ENCODE results near the gene DTX2. TPM values are rescaled to one million over a fixed set of nuclear protein-coding genes. Genes with fewer than 3 reads are reported as not detected.
A peak's percentile ranks its signal among the peaks of the same experiment; 100 is the strongest.
"Not testable (repeated sequence)": the region's sequence is repeated elsewhere in the genome, so short reads cannot be mapped to it uniquely, and the experiment has no call there.

Gene DTX2
- total and polyA plus RNA-seq, 2 experiments from 2014 or later, result 7.6 to 22.2 TPM

- no peaks in the 10 kb centered on the region for H3K9me3 ChIP-seq (ENCODE audit: low read depth)
- no peak overlapping the region for H3K4me2 ChIP-seq
- TF ChIP-seq EZH2 (IDR thresholded peaks at IDR 0.05; ENCODE audit: borderline replicate concordance) (no peak), CTCF (IDR thresholded peaks at IDR 0.05; ENCODE audit: poor library complexity) (no peak), EZH2phosphoT487 (IDR thresholded peaks at IDR 0.05; ENCODE audit: low read depth, severe bottlenecking, unreplicated experiment) (no peak)
- no peak overlapping the region for H2AFZ ChIP-seq
- no peaks in the 10 kb centered on the region for H3K27me3 ChIP-seq
- H3K9me2 ChIP-seq (replicated peaks; ENCODE audit: insufficient read depth), result no peaks in the 10 kb centered on the region
- peaks cover 3% of the 10 kb centered on the region for H3K4me1 ChIP-seq (ENCODE audit: insufficient read depth)
- H3K79me2 ChIP-seq, result no peaks in the 10 kb centered on the region
- H3K4me3 ChIP-seq, result no peak overlapping the region
- peak; percentile 22 for DNase-seq (ENCODE audit: low spot score)
- WGBS (ENCODE audit: low lambda C conversion rate, missing lambda C conversion rate), result 82% methylated on average over 10 of the region's 16 CpGs
- H4K20me1 ChIP-seq (ENCODE audit: insufficient read depth, poor library complexity, severe bottlenecking), result no peaks in the 10 kb centered on the region
- no peaks in the 10 kb centered on the region for H3K36me3 ChIP-seq (replicated peaks; ENCODE audit: insufficient read depth, low read depth)
- H3K27ac ChIP-seq, result no peak overlapping the region
These were observed 53.6 kb downstream of the DTX2 start for GRCh38 chr7:76514926-76515771.

- Histone ChIP-seq H3K4me1 (ENCODE audit: insufficient read depth) (no peaks in the 10 kb centered on the region), H3K4me2 (no peak overlapping the region), H4K20me1 (ENCODE audit: insufficient read depth, poor library complexity, severe bottlenecking) (no peaks in the 10 kb centered on the region), H3K9me2 (replicated peaks; ENCODE audit: insufficient read depth) (no peaks in the 10 kb centered on the region), H3K4me3 (no peak overlapping the region), H3K9me3 (ENCODE audit: low read depth) (no peaks in the 10 kb centered on the region), H3K36me3 (replicated peaks; ENCODE audit: insufficient read depth, low read depth) (no peaks in the 10 kb centered on the region), H3K27ac (no peak overlapping the region), H3K27me3 (no peaks in the 10 kb centered on the region), H2AFZ (no peak overlapping the region), H3K79me2 (no peaks in the 10 kb centered on the region)
- no CpG with 5 or more reads among the region's 32 CpGs for WGBS (ENCODE audit: low lambda C conversion rate, missing lambda C conversion rate)
- DNase-seq (ENCODE audit: low spot score), result no peak
- TF ChIP-seq EZH2phosphoT487 (IDR thresholded peaks at IDR 0.05; ENCODE audit: low read depth, severe bottlenecking, unreplicated experiment), result no peak
- no peak for TF ChIP-seq CTCF (IDR thresholded peaks at IDR 0.05; ENCODE audit: poor library complexity)
- TF ChIP-seq EZH2 (IDR thresholded peaks at IDR 0.05; ENCODE audit: borderline replicate concordance), result no peak
These were observed 54.5 kb downstream of the DTX2 start for GRCh38 chr7:76515999-76516443.

GRCh38 chr7:76516932-76517331 is 55.4 kb downstream of the DTX2 start:
- not testable (repeated sequence) for H3K9me3 ChIP-seq (ENCODE audit: low read depth); H3K36me3 ChIP-seq (replicated peaks; ENCODE audit: insufficient read depth, low read depth); H3K4me2 ChIP-seq; H3K4me3 ChIP-seq; H3K9me2 ChIP-seq (replicated peaks; ENCODE audit: insufficient read depth); H3K79me2 ChIP-seq; H3K27ac ChIP-seq; H4K20me1 ChIP-seq (ENCODE audit: insufficient read depth, poor library complexity, severe bottlenecking); DNase-seq (ENCODE audit: low spot score); H2AFZ ChIP-seq; H3K4me1 ChIP-seq (ENCODE audit: insufficient read depth); H3K27me3 ChIP-seq
- no CpG with 5 or more reads among the region's 6 CpGs for WGBS (ENCODE audit: low lambda C conversion rate, missing lambda C conversion rate)

- H3K9me2 ChIP-seq (replicated peaks; ENCODE audit: insufficient read depth); H3K4me1 ChIP-seq (ENCODE audit: insufficient read depth); H3K36me3 ChIP-seq (replicated peaks; ENCODE audit: insufficient read depth, low read depth); DNase-seq (ENCODE audit: low spot score); H3K27me3 ChIP-seq; H3K4me2 ChIP-seq; H3K9me3 ChIP-seq (ENCODE audit: low read depth); H3K79me2 ChIP-seq; H3K4me3 ChIP-seq; H4K20me1 ChIP-seq (ENCODE audit: insufficient read depth, poor library complexity, severe bottlenecking); H3K27ac ChIP-seq; H2AFZ ChIP-seq: not testable (repeated sequence)
- no CpG with 5 or more reads among the region's 4 CpGs for WGBS (ENCODE audit: low lambda C conversion rate, missing lambda C conversion rate)
These were observed 64.7 kb downstream of the DTX2 start for GRCh38 chr7:76526183-76526582.

- H3K9me2 ChIP-seq (replicated peaks; ENCODE audit: insufficient read depth); DNase-seq (ENCODE audit: low spot score); H3K27me3 ChIP-seq; H3K36me3 ChIP-seq (replicated peaks; ENCODE audit: insufficient read depth, low read depth); H4K20me1 ChIP-seq (ENCODE audit: insufficient read depth, poor library complexity, severe bottlenecking); H3K79me2 ChIP-seq; H3K9me3 ChIP-seq (ENCODE audit: low read depth); H3K4me3 ChIP-seq; H3K4me1 ChIP-seq (ENCODE audit: insufficient read depth); H3K27ac ChIP-seq; H3K4me2 ChIP-seq; H2AFZ ChIP-seq: not testable (repeated sequence)
- no CpG with 5 or more reads among the region's 2 CpGs for WGBS (ENCODE audit: low lambda C conversion rate, missing lambda C conversion rate)
These were observed 70.1 kb downstream of the DTX2 start for GRCh38 chr7:76531643-76532042.

- not testable (repeated sequence) for H3K36me3 ChIP-seq (replicated peaks; ENCODE audit: insufficient read depth, low read depth); H4K20me1 ChIP-seq (ENCODE audit: insufficient read depth, poor library complexity, severe bottlenecking); H3K9me3 ChIP-seq (ENCODE audit: low read depth); H3K27me3 ChIP-seq; H3K4me3 ChIP-seq; H3K9me2 ChIP-seq (replicated peaks; ENCODE audit: insufficient read depth); H3K27ac ChIP-seq; H3K4me1 ChIP-seq (ENCODE audit: insufficient read depth); H3K4me2 ChIP-seq; H3K79me2 ChIP-seq; DNase-seq (ENCODE audit: low spot score); H2AFZ ChIP-seq
- no CpG with 5 or more reads among the region's 8 CpGs for WGBS (ENCODE audit: low lambda C conversion rate, missing lambda C conversion rate)
These were observed 81.7 kb downstream of the DTX2 start, which contains the start of gene SPDYE16 for GRCh38 chr7:76543197-76543596. Gene SPDYE16, minus strand, starts transcription at chr7:76543297. Its CDS starts 1,838 bp downstream, at chr7:76541459.

All from hepatocyte (in vitro differentiated cells).